Measurements from ENCODE around the gene ZDHHC22. TPM values are rescaled to one million over a fixed set of nuclear protein-coding genes. Genes with fewer than 3 reads are reported as not detected.

The ZDHHC22 gene
- polyA plus RNA-seq, 1 donor from 2014 or later, result 4.3 TPM

GRCh38 chr14:77148510-77149231 lies 7.1 kb upstream of the ZDHHC22 start:
- Histone ChIP-seq H3K79me2 (replicated peaks; ENCODE audit: insufficient read depth, low read length) (no peaks in the 10 kb centered on the region), H3K36me3 (ENCODE audit: insufficient read depth, low read length) (no peaks in the 10 kb centered on the region), H3K27me3 (ENCODE audit: insufficient read depth, low read depth, low read length) (peaks cover 17% of the 10 kb centered on the region), H3K9me3 (ENCODE audit: low read length) (no peaks in the 10 kb centered on the region), H3K9ac (ENCODE audit: low read length) (no peak overlapping the region), H3K9me2 (ENCODE audit: insufficient read depth, low read length) (no peaks in the 10 kb centered on the region), H4K20me1 (ENCODE audit: insufficient read depth) (no peaks in the 10 kb centered on the region), H3F3A (ENCODE audit: insufficient read depth, low read length, poor library complexity, severe bottlenecking) (no peaks in the 10 kb centered on the region), H3K4me3 (ENCODE audit: low read length) (no peak overlapping the region), H3K27ac (ENCODE audit: low read length) (no peak overlapping the region), H2AFZ (ENCODE audit: low read depth, low read length) (no peak overlapping the region), H3K4me2 (ENCODE audit: low read length) (no peak overlapping the region)
- no peak for TF ChIP-seq RAD21 (conservative IDR thresholded peaks at IDR 0.05)
- no peak for TF ChIP-seq POLR2AphosphoS5 (IDR thresholded peaks at IDR 0.05)
- no peak for TF ChIP-seq EP300 (conservative IDR thresholded peaks at IDR 0.05; ENCODE audit: poor library complexity, severe bottlenecking)
- TF ChIP-seq MXI1 (conservative IDR thresholded peaks at IDR 0.05; ENCODE audit: poor library complexity, severe bottlenecking), result no peak
- TF ChIP-seq TAF1 (IDR thresholded peaks at IDR 0.05; ENCODE audit: low read depth), result no peak
- TF ChIP-seq CTCF (IDR thresholded peaks at IDR 0.05; ENCODE audit: poor library complexity, severe bottlenecking), result no peak
- TF ChIP-seq EZH2 (IDR thresholded peaks at IDR 0.05; ENCODE audit: borderline replicate concordance, insufficient read depth, low read length, poor library complexity, severe bottlenecking), result no peak
- no peak for TF ChIP-seq REST (IDR thresholded peaks at IDR 0.05; ENCODE audit: borderline replicate concordance)
- TF ChIP-seq SMC3 (conservative IDR thresholded peaks at IDR 0.05; ENCODE audit: poor library complexity), result no peak

- H4K20me1 ChIP-seq (ENCODE audit: insufficient read depth), result no peaks in the 10 kb centered on the region
- H3K4me2 ChIP-seq (ENCODE audit: low read length), result no peak overlapping the region
- H3K4me3 ChIP-seq (ENCODE audit: low read length), result no peak overlapping the region
- no peak for TF ChIP-seq EP300 (conservative IDR thresholded peaks at IDR 0.05; ENCODE audit: poor library complexity, severe bottlenecking)
- H2AFZ ChIP-seq (ENCODE audit: low read depth, low read length), result no peak overlapping the region
- peaks cover 33% of the 10 kb centered on the region for H3K27me3 ChIP-seq (ENCODE audit: insufficient read depth, low read depth, low read length)
- no peak overlapping the region for H3K27ac ChIP-seq (ENCODE audit: low read length)
- no peaks in the 10 kb centered on the region for H3K9me3 ChIP-seq (ENCODE audit: low read length)
- no peaks in the 10 kb centered on the region for H3K36me3 ChIP-seq (ENCODE audit: insufficient read depth, low read length)
- no peaks in the 10 kb centered on the region for H3K9me2 ChIP-seq (ENCODE audit: insufficient read depth, low read length)
- H3K9ac ChIP-seq (ENCODE audit: low read length), result no peak overlapping the region
- H3F3A ChIP-seq (ENCODE audit: insufficient read depth, low read length, poor library complexity, severe bottlenecking), result no peaks in the 10 kb centered on the region
- no peaks in the 10 kb centered on the region for H3K79me2 ChIP-seq (replicated peaks; ENCODE audit: insufficient read depth, low read length)
Observed at GRCh38 chr14:77145975-77146740, 4.6 kb upstream of the ZDHHC22 start.

Data from neural cell (in vitro differentiated cells).